Esophagus muscularis mucosa (tissue), 4 donors: ENCODE measurements around the gene MGLL. TPM values are rescaled to one million over a fixed set of nuclear protein-coding genes. Genes with fewer than 3 reads are reported as not detected.
A peak's percentile ranks its signal among the peaks of the same experiment; 100 is the strongest.

ENCODE experiments used
- DNase-seq: peaks from one replicate; pipeline ENCODE4 v3.0.0-alpha.2; 2017; ENCODE audit errors: extremely low spot score
- H3K27ac ChIP-seq, 4 donors: fragments of 200-600 bp; sonication (generic); replicated peaks in 1 of 4; 1 replicate in 3 of 4; 2 replicates in 1 of 4; pipeline ENCODE4 v1.5.1; 2016 to 2019; ENCODE audit warnings: mild to moderate bottlenecking in 1 of 4
- H3K27me3 ChIP-seq, 4 donors: fragments of 200-600 bp; sonication (generic); one replicate each; pipeline versions ENCODE4 v1.5.1 to v1.6.0; 2016 to 2019
- H3K36me3 ChIP-seq, 4 donors: fragments of 200-600 bp; sonication (generic); one replicate each; pipeline ENCODE4 v1.5.1; 2016 to 2019
- H3K4me1 ChIP-seq, 4 donors: fragments of 200-600 bp; sonication (generic); one replicate each; pipeline ENCODE4 v1.5.1; 2016 to 2019
- H3K4me3 ChIP-seq, 4 donors: fragments of 200-600 bp; sonication (generic); 1 replicate in 2 of 4; 2 replicates in 2 of 4; pipeline ENCODE4 v1.5.1; 2016 to 2019; ENCODE audit warnings: mild to moderate bottlenecking in 4 of 4, moderate library complexity in 1 of 4
- H3K9me3 ChIP-seq, 4 donors: fragments of 200-600 bp; sonication (generic); 1 replicate in 3 of 4; 2 replicates in 1 of 4; pipeline ENCODE4 v1.5.1; 2016 to 2019
- EP300 ChIP-seq: sonication (generic); formaldehyde crosslinking; IDR thresholded peaks from one replicate; pipeline ENCODE4 v1.6.1; 2017; ENCODE audit warnings: antibody characterized with exemption
- POLR2A ChIP-seq: fragments of 450-650 bp; IDR thresholded peaks from one replicate; pipeline ENCODE4 v1.6.1; 2017; ENCODE audit warnings: antibody characterized with exemption, moderate library complexity, mild to moderate bottlenecking, low read depth
- POLR2AphosphoS5 ChIP-seq, 2 donors: sonication (generic); formaldehyde crosslinking; IDR thresholded peaks; one replicate each; pipeline ENCODE4 v1.6.1; 2017; ENCODE audit warnings: antibody characterized with exemption in 2 of 2
- WGBS: methylation state at CpG from one replicate; pipeline ENCODE4 v1.1.5; 2018; 5-methylcytosine and 5-hydroxymethylcytosine counted together
- intact Hi-C: fragments of 100-400 bp; cut with DNase I; formaldehyde crosslinking; loops from one replicate; pipeline ENCODE4 v1.15.1; 2023
- total RNA-seq, 4 donors: library from RNA; depleted of rRNA; stranded (reverse); fragments of >200 nt; gene quantifications; one replicate each; pipeline versions ENCODE4 v1.1.0 to v1.2.1, GENCODE V29; 2016
- TF ChIP-seq, protein P1 (sequence below), 3 experiments: fragments of 200-600 bp in 2 of 3; fragments of 450-650 bp in 1 of 3; sonication (generic) in 2 of 3; IDR thresholded peaks; one replicate each; pipeline ENCODE4 v1.5.1; 2017 to 2019; ENCODE audit warnings: antibody characterized with exemption in 3 of 3, mild to moderate bottlenecking in 2 of 3, moderate library complexity in 1 of 3

Gene MGLL
- total RNA-seq, 4 donors from 2014 or later: 56.5 to 155 (median 80.7) TPM

DNA sequence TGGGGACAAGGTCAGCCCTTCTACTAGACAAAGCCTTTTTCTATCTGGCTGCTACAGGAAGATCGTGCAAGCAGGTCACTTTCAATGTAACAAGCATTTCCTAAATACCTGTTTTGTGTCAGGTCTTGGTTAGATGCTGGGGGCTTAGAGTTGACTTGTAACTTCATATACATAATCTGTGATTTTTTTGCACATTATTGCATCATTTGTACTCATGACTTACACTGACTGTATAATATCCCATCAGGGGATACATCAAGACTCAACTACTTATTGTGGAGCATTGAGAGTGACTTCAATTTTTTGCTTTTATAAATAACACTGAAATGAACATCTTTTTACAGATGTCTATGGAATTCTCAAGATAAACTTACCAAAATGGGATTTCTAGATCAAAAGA, 80.6 kb downstream of the MGLL start:
- peaks cover 69 to 84% (median 76%) of the 10 kb centered on the region in 4 donors for H3K4me1 ChIP-seq
- H3K27ac ChIP-seq: peak overlapping the region in 3 of 4 donors; percentile 42 to 46 (median 46)

DNA sequence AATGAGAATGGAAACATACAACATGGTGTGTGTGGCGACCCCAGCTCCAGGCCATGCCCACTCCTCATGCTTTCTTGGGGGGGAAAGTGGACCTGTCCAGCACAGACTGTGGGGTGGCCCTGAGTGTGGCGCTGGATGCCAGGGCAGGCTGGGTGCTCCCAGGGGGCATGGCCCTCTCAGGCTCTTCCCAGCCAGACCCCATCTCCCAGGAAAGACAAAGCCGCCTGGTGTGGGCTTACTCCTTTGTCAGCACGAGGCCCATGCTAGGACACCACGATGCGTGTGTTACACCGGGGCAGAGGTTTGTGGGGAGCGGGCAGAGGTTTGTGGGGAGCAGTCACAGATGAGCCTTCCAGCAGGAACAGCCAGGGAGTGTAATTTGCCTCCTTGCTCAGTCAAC, 81.1 kb downstream of the MGLL start:
- TF ChIP-seq EP300 (no peak), POLR2A (no peak), POLR2AphosphoS5 (IDR thresholded peaks at IDR 0.05) (no peak)
- TF ChIP-seq, protein P1, sequence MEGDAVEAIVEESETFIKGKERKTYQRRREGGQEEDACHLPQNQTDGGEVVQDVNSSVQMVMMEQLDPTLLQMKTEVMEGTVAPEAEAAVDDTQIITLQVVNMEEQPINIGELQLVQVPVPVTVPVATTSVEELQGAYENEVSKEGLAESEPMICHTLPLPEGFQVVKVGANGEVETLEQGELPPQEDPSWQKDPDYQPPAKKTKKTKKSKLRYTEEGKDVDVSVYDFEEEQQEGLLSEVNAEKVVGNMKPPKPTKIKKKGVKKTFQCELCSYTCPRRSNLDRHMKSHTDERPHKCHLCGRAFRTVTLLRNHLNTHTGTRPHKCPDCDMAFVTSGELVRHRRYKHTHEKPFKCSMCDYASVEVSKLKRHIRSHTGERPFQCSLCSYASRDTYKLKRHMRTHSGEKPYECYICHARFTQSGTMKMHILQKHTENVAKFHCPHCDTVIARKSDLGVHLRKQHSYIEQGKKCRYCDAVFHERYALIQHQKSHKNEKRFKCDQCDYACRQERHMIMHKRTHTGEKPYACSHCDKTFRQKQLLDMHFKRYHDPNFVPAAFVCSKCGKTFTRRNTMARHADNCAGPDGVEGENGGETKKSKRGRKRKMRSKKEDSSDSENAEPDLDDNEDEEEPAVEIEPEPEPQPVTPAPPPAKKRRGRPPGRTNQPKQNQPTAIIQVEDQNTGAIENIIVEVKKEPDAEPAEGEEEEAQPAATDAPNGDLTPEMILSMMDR (IDR thresholded peaks at IDR 0.05): no peak
- peaks cover 73 to 85% (median 76%) of the 10 kb centered on the region in 4 donors for H3K4me1 ChIP-seq
- intact Hi-C loops: no loop called here
- H3K9me3 ChIP-seq: no peaks in the 10 kb centered on the region
- 85% methylated on average over 6 of the region's 8 CpGs for WGBS
- H3K27me3 ChIP-seq: no peaks in the 10 kb centered on the region
- DNase-seq: no peak
- no peaks in the 10 kb centered on the region for H3K36me3 ChIP-seq
- no peak overlapping the region for H3K4me3 ChIP-seq
- H3K27ac ChIP-seq: peak overlapping the region; percentile 42 to 67 (median 46)

More for the DNA sequence above, 80.6 kb downstream of the MGLL start:
- Histone ChIP-seq H3K4me3 (no peak overlapping the region), H3K36me3 (no peaks in the 10 kb centered on the region), H3K27me3 (no peaks in the 10 kb centered on the region), H3K9me3 (no peaks in the 10 kb centered on the region)
- DNase-seq: no peak
- 100% methylated on average over 1 of the region's 1 CpG for WGBS
- TF ChIP-seq POLR2A: no peak
- no peak for TF ChIP-seq POLR2AphosphoS5 (IDR thresholded peaks at IDR 0.05)
- no peak for TF ChIP-seq EP300
- TF ChIP-seq, protein P1 (IDR thresholded peaks at IDR 0.05): no peak
- intact Hi-C loops: no loop called here

DNA sequence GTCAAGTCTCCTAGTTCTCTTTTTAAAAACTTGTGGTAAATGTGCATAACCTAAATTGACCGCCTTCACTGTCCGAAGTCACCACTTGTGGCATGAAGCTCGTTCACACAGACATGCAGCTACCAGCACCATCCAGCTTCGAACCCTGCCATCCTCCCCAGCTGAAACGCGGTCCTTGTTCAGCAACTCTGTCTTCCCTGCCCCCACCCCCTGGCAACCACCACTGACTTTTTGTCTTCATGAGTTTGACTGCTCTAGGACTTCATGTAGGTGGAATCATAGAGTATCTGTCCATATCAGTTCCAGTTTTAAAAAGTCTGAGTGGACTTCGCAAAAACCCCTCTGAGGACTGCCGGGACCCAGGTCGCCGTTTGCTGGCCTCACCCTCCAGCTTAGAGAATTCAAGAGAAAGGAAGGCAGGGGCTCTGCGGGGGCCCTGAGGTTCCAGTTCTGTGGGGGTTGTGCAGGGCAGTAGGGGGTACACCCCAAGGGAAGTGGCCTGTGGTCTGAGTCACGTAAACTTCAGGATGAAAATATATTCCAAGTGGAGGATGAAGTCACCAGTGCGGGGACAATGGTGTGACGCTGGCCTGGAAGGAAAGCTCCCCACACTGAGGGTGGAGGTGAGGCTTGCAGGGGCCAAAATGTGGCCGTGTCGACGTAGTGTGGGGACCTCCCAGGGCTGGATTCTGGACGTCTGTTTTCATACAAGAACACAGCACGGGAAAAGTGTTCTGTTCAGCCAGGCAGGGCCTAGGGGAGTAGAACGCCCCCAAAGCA, 82.0 kb downstream of the MGLL start:
- no peak overlapping the region for H3K4me3 ChIP-seq
- no peaks in the 10 kb centered on the region for H3K9me3 ChIP-seq
- no peaks in the 10 kb centered on the region for H3K36me3 ChIP-seq
- 93% methylated on average over 20 of the region's 20 CpGs for WGBS
- TF ChIP-seq POLR2A: no peak
- TF ChIP-seq EP300: no peak
- TF ChIP-seq, protein P1 (IDR thresholded peaks at IDR 0.05): no peak
- no peak for TF ChIP-seq POLR2AphosphoS5 (IDR thresholded peaks at IDR 0.05)
- H3K27ac ChIP-seq: peak overlapping the region; percentile 42 to 67 (median 46)
- H3K4me1 ChIP-seq: peaks cover 76 to 85% (median 80%) of the 10 kb centered on the region in 4 donors
- no peaks in the 10 kb centered on the region for H3K27me3 ChIP-seq
- DNase-seq: no peak
- intact Hi-C loops: no loop called here

DNA sequence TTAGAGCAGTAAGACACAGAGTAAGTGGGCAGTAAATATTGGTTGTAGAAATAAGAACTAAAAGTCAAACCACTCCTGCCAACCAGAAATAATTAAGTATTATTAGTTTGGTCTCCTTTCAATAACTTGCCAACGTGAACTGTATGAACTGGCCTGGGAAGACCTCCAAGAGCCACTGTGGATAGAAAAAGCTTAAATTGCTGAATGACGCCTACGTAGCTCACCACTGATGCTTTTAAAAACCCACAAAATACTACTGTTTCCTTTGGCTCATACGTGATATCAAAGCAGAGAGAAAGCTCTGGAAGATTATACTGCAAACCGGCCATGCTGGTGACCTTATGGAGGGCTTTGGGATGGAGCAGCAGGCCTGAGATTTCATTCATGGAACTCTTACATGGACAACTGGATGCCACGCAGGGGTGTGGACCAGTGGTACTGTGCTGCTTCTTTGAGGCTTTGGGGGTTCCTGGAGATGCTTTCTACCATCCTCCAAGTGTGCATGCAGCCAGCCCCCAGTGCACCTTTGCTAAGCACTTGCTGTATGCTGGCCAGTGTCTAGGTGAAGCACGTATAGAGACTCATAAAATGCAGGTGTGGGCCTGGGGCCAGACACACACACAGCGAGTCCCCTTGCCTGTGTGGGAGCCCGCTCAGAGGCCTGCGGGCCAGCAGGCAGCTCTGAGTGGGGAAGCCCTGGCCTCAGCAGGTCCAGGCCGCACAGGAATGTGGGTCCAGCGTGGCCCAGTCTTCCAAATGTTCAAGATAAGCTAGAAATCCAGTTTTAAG, 82.8 kb downstream of the MGLL start:
- H3K9me3 ChIP-seq: no peaks in the 10 kb centered on the region
- DNase-seq: no peak
- TF ChIP-seq POLR2A (no peak), POLR2AphosphoS5 (IDR thresholded peaks at IDR 0.05) (no peak), EP300 (no peak)
- TF ChIP-seq, protein P1 (IDR thresholded peaks at IDR 0.05): no peak
- H3K4me3 ChIP-seq: no peak overlapping the region
- 71% methylated on average over 8 of the region's 12 CpGs for WGBS
- intact Hi-C loops: no loop called here
- peak overlapping the region; percentile 46 to 67 (median 46) for H3K27ac ChIP-seq
- peaks cover 76 to 85% (median 81%) of the 10 kb centered on the region in 4 donors for H3K4me1 ChIP-seq
- H3K36me3 ChIP-seq: no peaks in the 10 kb centered on the region
- H3K27me3 ChIP-seq: no peaks in the 10 kb centered on the region
